Neural progenitor cell (in vitro differentiated cells): ENCODE measurements around the gene GJB3. TPM values are rescaled to one million over a fixed set of nuclear protein-coding genes. Genes with fewer than 3 reads are reported as not detected.

Experiments used
- DNase-seq: peaks from one replicate; pipeline ENCODE4 v3.0.0-alpha.2; 2016; ENCODE audit warnings: low spot score
- H2AFZ ChIP-seq: fragments of 200-600 bp; sonication (generic); replicated peaks from 2 replicates; pipeline ENCODE4 v1.6.1; 2016; ENCODE audit warnings: antibody characterized with exemption
- H3F3A ChIP-seq: fragments of 200-600 bp; sonication (generic); 2 replicates; pipeline ENCODE4 v1.6.1; 2016; ENCODE audit warnings: antibody characterized with exemption, low read depth
- H3K27ac ChIP-seq: fragments of 200-600 bp; sonication (generic); 2 replicates; pipeline ENCODE4 v1.5.1; 2016; ENCODE audit warnings: mild to moderate bottlenecking
- H3K27me3 ChIP-seq: fragments of 200-600 bp; sonication (generic); 2 replicates; pipeline ENCODE4 v1.6.1; 2016; ENCODE audit warnings: mild to moderate bottlenecking, moderate library complexity
- H3K36me3 ChIP-seq: fragments of 200-600 bp; sonication (generic); 2 replicates; pipeline ENCODE4 v1.5.1; 2016
- H3K4me1 ChIP-seq: fragments of 200-600 bp; sonication (generic); 2 replicates; pipeline ENCODE4 v1.6.1; 2016; ENCODE audit warnings: mixed run types
- H3K4me2 ChIP-seq: fragments of 200-600 bp; sonication (generic); 2 replicates; pipeline ENCODE4 v1.6.1; 2016
- H3K4me3 ChIP-seq: fragments of 200-600 bp; sonication (generic); 2 replicates; pipeline ENCODE4 v1.5.1; 2016
- H3K79me2 ChIP-seq: fragments of 200-600 bp; sonication (generic); 2 replicates; pipeline ENCODE4 v1.6.1; 2016; ENCODE audit warnings: low read depth
- H3K9ac ChIP-seq: fragments of 200-600 bp; sonication (generic); 2 replicates; pipeline ENCODE4 v1.6.1; 2016
- H3K9me3 ChIP-seq: fragments of 200-600 bp; sonication (generic); 2 replicates; pipeline ENCODE4 v1.5.1; 2016; ENCODE audit warnings: low read depth
- H4K20me1 ChIP-seq: fragments of 200-600 bp; sonication (generic); 2 replicates; pipeline ENCODE4 v1.6.1; 2016; ENCODE audit warnings: low read depth
- H3K27ac Mint-ChIP-seq: 3 replicates; pipeline ENCODE4 v1.8.0; 2021; ENCODE audit warnings: mixed read lengths
- H3K27me3 Mint-ChIP-seq: 2 replicates; pipeline ENCODE4 v1.8.0; 2022; ENCODE audit warnings: low read depth, mild to moderate bottlenecking, inconsistent platforms, moderate library complexity, mixed read lengths; ENCODE audit not compliant: insufficient read depth
- H3K36me3 Mint-ChIP-seq: 3 replicates; pipeline ENCODE4 v1.8.0; 2021; ENCODE audit warnings: mixed read lengths
- H3K4me1 Mint-ChIP-seq: 3 replicates; pipeline ENCODE4 v1.8.0; 2021; ENCODE audit warnings: mixed read lengths
- H3K4me3 Mint-ChIP-seq: 3 replicates; pipeline ENCODE4 v1.8.0; 2021; ENCODE audit warnings: mild to moderate bottlenecking, moderate library complexity, mixed read lengths
- H3K9me3 Mint-ChIP-seq: 3 replicates; pipeline ENCODE4 v1.8.0; 2020; ENCODE audit warnings: mixed read lengths
- EZH2 ChIP-seq: fragments of 200-600 bp; sonication (generic); IDR thresholded peaks from 2 replicates; pipeline ENCODE4 v1.6.1; 2017; ENCODE audit warnings: antibody characterized with exemption, mild to moderate bottlenecking, moderate library complexity
- EZH2phosphoT487 ChIP-seq: fragments of 200-600 bp; sonication (generic); IDR thresholded peaks from 2 replicates; pipeline ENCODE4 v1.6.1; 2017; ENCODE audit warnings: antibody characterized with exemption
- total RNA-seq: library from RNA; depleted of rRNA; stranded (reverse); fragments of >200 nt; gene quantifications from 2 replicates; pipeline ENCODE4 v1.2.3, GENCODE V29; 2015; ENCODE audit warnings: low replicate concordance
- TF ChIP-seq, protein P1 (sequence below): fragments of 200-600 bp; sonication (generic); IDR thresholded peaks from 2 replicates; pipeline ENCODE4 v1.5.1; 2017; ENCODE audit warnings: antibody characterized with exemption, mild to moderate bottlenecking

The GJB3 gene
- total RNA-seq, 1 donor from 2014 or later, result not detected

DNA sequence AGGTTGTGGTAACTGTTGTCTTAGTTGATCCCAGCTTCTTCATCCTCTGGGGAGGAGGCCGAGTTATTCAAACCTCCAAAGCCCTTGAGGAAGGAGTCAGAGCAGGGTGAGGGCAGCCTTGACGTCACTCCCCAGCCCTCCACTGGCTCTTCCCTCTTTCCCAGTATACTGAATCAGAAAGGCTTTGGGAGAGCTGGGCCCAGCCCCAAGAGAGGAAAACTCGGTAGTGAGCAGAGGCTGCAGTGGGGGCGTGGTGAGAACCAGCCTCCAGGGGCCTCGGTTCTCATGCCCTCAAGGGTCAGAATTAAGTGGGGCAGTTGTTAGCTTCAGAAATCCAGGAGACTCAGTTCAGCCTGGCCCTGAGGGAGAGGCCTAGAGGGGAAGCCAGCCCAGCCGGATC is 10.0 kb downstream of the GJB3 start:
- Histone ChIP-seq H3K4me1 (no peaks in the 10 kb centered on the region), H3K79me2 (no peaks in the 10 kb centered on the region), H3K4me3 (no peak overlapping the region), H4K20me1 (no peaks in the 10 kb centered on the region), H2AFZ (no peak overlapping the region), H3K27me3 (peaks cover 56% of the 10 kb centered on the region), H3K27ac (no peak overlapping the region), H3K36me3 (no peaks in the 10 kb centered on the region), H3K9me3 (no peaks in the 10 kb centered on the region), H3K9ac (no peak overlapping the region), H3K4me2 (no peak overlapping the region), H3F3A (no peaks in the 10 kb centered on the region)
- Mint-ChIP-seq H3K4me1 (peaks cover 16% of the 10 kb centered on the region), H3K36me3 (peaks cover 2% of the 10 kb centered on the region), H3K27me3 (peaks cover 12% of the 10 kb centered on the region), H3K27ac (no peak overlapping the region), H3K9me3 (peaks cover 3% of the 10 kb centered on the region), H3K4me3 (no peak overlapping the region)
- TF ChIP-seq EZH2, result no peak
- TF ChIP-seq, protein P1, sequence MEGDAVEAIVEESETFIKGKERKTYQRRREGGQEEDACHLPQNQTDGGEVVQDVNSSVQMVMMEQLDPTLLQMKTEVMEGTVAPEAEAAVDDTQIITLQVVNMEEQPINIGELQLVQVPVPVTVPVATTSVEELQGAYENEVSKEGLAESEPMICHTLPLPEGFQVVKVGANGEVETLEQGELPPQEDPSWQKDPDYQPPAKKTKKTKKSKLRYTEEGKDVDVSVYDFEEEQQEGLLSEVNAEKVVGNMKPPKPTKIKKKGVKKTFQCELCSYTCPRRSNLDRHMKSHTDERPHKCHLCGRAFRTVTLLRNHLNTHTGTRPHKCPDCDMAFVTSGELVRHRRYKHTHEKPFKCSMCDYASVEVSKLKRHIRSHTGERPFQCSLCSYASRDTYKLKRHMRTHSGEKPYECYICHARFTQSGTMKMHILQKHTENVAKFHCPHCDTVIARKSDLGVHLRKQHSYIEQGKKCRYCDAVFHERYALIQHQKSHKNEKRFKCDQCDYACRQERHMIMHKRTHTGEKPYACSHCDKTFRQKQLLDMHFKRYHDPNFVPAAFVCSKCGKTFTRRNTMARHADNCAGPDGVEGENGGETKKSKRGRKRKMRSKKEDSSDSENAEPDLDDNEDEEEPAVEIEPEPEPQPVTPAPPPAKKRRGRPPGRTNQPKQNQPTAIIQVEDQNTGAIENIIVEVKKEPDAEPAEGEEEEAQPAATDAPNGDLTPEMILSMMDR, result no peak
- no peak for TF ChIP-seq EZH2phosphoT487
- DNase-seq, result no peak

GRCh38 chr1:34792424-34792823 is 11.4 kb downstream of the GJB3 start:
- Histone ChIP-seq H3K36me3 (no peaks in the 10 kb centered on the region), H4K20me1 (peaks cover 10% of the 10 kb centered on the region), H3K79me2 (no peaks in the 10 kb centered on the region), H3K27ac (no peak overlapping the region), H2AFZ (no peak overlapping the region), H3K4me1 (peaks cover 9% of the 10 kb centered on the region), H3K27me3 (peaks cover 70% of the 10 kb centered on the region), H3K4me2 (peak overlapping the region; percentile 77), H3K9me3 (no peaks in the 10 kb centered on the region), H3K4me3 (peak overlapping the region; percentile 43), H3F3A (no peaks in the 10 kb centered on the region), H3K9ac (no peak overlapping the region)
- peaks cover 3% of the 10 kb centered on the region for H3K9me3 Mint-ChIP-seq
- H3K4me3 Mint-ChIP-seq, result no peak overlapping the region
- DNase-seq, result no peak
- TF ChIP-seq EZH2 (no peak), EZH2phosphoT487 (no peak)
- TF ChIP-seq, protein P1, result no peak
- H3K27ac Mint-ChIP-seq, result no peak overlapping the region
- H3K4me1 Mint-ChIP-seq, result peaks cover 24% of the 10 kb centered on the region
- H3K27me3 Mint-ChIP-seq, result peaks cover 12% of the 10 kb centered on the region
- peaks cover 2% of the 10 kb centered on the region for H3K36me3 Mint-ChIP-seq

- peaks cover 74% of the 10 kb centered on the region for H3K27me3 ChIP-seq
- peak within 1 kb of the TSS; percentile 77 for H3K4me2 ChIP-seq
- H3F3A ChIP-seq, result no peaks in the 10 kb centered on the region
- no peak within 1 kb of the TSS for H3K27ac ChIP-seq
- Mint-ChIP-seq H3K4me1 (peaks cover 24% of the 10 kb centered on the region), H3K27me3 (peaks cover 15% of the 10 kb centered on the region), H3K36me3 (peaks cover 2% of the 10 kb centered on the region), H3K9me3 (peaks cover 3% of the 10 kb centered on the region), H3K27ac (no peak within 1 kb of the TSS), H3K4me3 (no peak within 1 kb of the TSS)
- peaks cover 10% of the 10 kb centered on the region for H4K20me1 ChIP-seq
- no peaks in the 10 kb centered on the region for H3K79me2 ChIP-seq
- H3K36me3 ChIP-seq, result no peaks in the 10 kb centered on the region
- H3K4me1 ChIP-seq, result peaks cover 9% of the 10 kb centered on the region
- no peak within 1 kb of the TSS for H3K9ac ChIP-seq
- TF ChIP-seq EZH2, result peak; percentile 33
- no peak for TF ChIP-seq EZH2phosphoT487
- peak within 1 kb of the TSS; percentile 43 for H3K4me3 ChIP-seq
- H2AFZ ChIP-seq, result no peak within 1 kb of the TSS
- H3K9me3 ChIP-seq, result no peaks in the 10 kb centered on the region
- peak; percentile 33 for DNase-seq
Observed at GRCh38 chr1:34792868-34793727, 12.1 kb downstream of the GJB3 start, which contains the start of gene GJA4. GJA4 (plus strand) TSS chr1:34792999; CDS start chr1:34794214, 1,215 bp downstream.
